ENCODE results near the gene IGLON5.

The IGLON5 gene

GRCh38 chr19:51289635-51290034 lies 21.8 kb upstream of the IGLON5 start (continued):
- TF ChIP-seq SNAI2 (CRISPR knock-in tag; IDR thresholded peaks at IDR 0.05) (no peak), PATZ1 (CRISPR knock-in tag; IDR thresholded peaks at IDR 0.05; ENCODE audit: borderline replicate concordance) (no peak), GLIS3 (CRISPR knock-in tag; IDR thresholded peaks at IDR 0.05) (no peak), CSDC2 (CRISPR knock-in tag; IDR thresholded peaks at IDR 0.05) (no peak), ZNF70 (CRISPR knock-in tag; IDR thresholded peaks at IDR 0.05) (no peak), RARB (CRISPR knock-in tag; IDR thresholded peaks at IDR 0.05) (no peak)

GRCh38 chr19:51292971-51293370 lies 18.5 kb upstream of the IGLON5 start:
- ATAC-seq, result no peak
- no peak for TF ChIP-seq CSDC2 (CRISPR knock-in tag; IDR thresholded peaks at IDR 0.05)
- TF ChIP-seq TCF4 (CRISPR knock-in tag; IDR thresholded peaks at IDR 0.05; ENCODE audit: borderline replicate concordance), result no peak
- TF ChIP-seq ZFP3 (CRISPR knock-in tag; IDR thresholded peaks at IDR 0.05), result no peak
- no peak for TF ChIP-seq ZFP30 (CRISPR knock-in tag; IDR thresholded peaks at IDR 0.05)
- no peak for TF ChIP-seq TOX (CRISPR knock-in tag; IDR thresholded peaks at IDR 0.05; ENCODE audit: borderline replicate concordance)
- TF ChIP-seq SNAI2 (CRISPR knock-in tag; IDR thresholded peaks at IDR 0.05), result no peak

GRCh38 chr19:51293571-51294210 lies 17.8 kb upstream of the IGLON5 start:
- ATAC-seq, result no peak
- TF ChIP-seq ZFP30 (CRISPR knock-in tag; IDR thresholded peaks at IDR 0.05) (no peak), ZNF70 (CRISPR knock-in tag; IDR thresholded peaks at IDR 0.05) (no peak), PATZ1 (CRISPR knock-in tag; IDR thresholded peaks at IDR 0.05; ENCODE audit: borderline replicate concordance) (no peak), ZFP3 (CRISPR knock-in tag; IDR thresholded peaks at IDR 0.05) (no peak), TSHZ2 (CRISPR knock-in tag; IDR thresholded peaks at IDR 0.05) (no peak), CSDC2 (CRISPR knock-in tag; IDR thresholded peaks at IDR 0.05) (no peak), ZC3H10 (CRISPR knock-in tag; IDR thresholded peaks at IDR 0.05) (no peak), OSR1 (CRISPR knock-in tag; IDR thresholded peaks at IDR 0.05) (no peak), TOX (CRISPR knock-in tag; IDR thresholded peaks at IDR 0.05; ENCODE audit: borderline replicate concordance) (no peak), ESRRG (CRISPR knock-in tag; IDR thresholded peaks at IDR 0.05) (no peak), POU6F1 (CRISPR knock-in tag; IDR thresholded peaks at IDR 0.05; ENCODE audit: borderline replicate concordance, low read depth) (no peak), PPARA (CRISPR knock-in tag; IDR thresholded peaks at IDR 0.05; ENCODE audit: borderline replicate concordance) (no peak), RARB (CRISPR knock-in tag; IDR thresholded peaks at IDR 0.05) (no peak), ARNTL (CRISPR knock-in tag; IDR thresholded peaks at IDR 0.05; ENCODE audit: borderline replicate concordance, low read depth) (no peak)

GRCh38 chr19:51294211-51294976 lies 17.1 kb upstream of the IGLON5 start:
- ATAC-seq, result no peak
- no peak for TF ChIP-seq CSDC2 (CRISPR knock-in tag; IDR thresholded peaks at IDR 0.05)
- TF ChIP-seq TSHZ2 (CRISPR knock-in tag; IDR thresholded peaks at IDR 0.05), result no peak
- TF ChIP-seq PATZ1 (CRISPR knock-in tag; IDR thresholded peaks at IDR 0.05; ENCODE audit: borderline replicate concordance), result no peak
- TF ChIP-seq ZNF70 (CRISPR knock-in tag; IDR thresholded peaks at IDR 0.05), result no peak
- no peak for TF ChIP-seq PPARA (CRISPR knock-in tag; IDR thresholded peaks at IDR 0.05; ENCODE audit: borderline replicate concordance)
- TF ChIP-seq ZFP3 (CRISPR knock-in tag; IDR thresholded peaks at IDR 0.05), result no peak
- TF ChIP-seq ARNTL (CRISPR knock-in tag; IDR thresholded peaks at IDR 0.05; ENCODE audit: borderline replicate concordance, low read depth), result no peak
- TF ChIP-seq BACH2 (CRISPR knock-in tag; IDR thresholded peaks at IDR 0.05; ENCODE audit: borderline replicate concordance), result no peak
- no peak for TF ChIP-seq RARB (CRISPR knock-in tag; IDR thresholded peaks at IDR 0.05)
- no peak for TF ChIP-seq TCF4 (CRISPR knock-in tag; IDR thresholded peaks at IDR 0.05; ENCODE audit: borderline replicate concordance)
- no peak for TF ChIP-seq TOX (CRISPR knock-in tag; IDR thresholded peaks at IDR 0.05; ENCODE audit: borderline replicate concordance)
- TF ChIP-seq GLIS3 (CRISPR knock-in tag; IDR thresholded peaks at IDR 0.05), result no peak
- no peak for TF ChIP-seq ZC3H10 (CRISPR knock-in tag; IDR thresholded peaks at IDR 0.05)

Data from SK-N-SH treated with all-trans-retinoic acid at 6 μM for 48 hours (cell line).